Right lobe of liver (tissue), 6 donors: ENCODE measurements around the gene MT4. TPM values are rescaled to one million over a fixed set of nuclear protein-coding genes. Genes with fewer than 3 reads are reported as not detected.

Source experiments
- ATAC-seq, 4 donors: fragments of 200-7000 bp; cut with Tn5 transposase; one replicate each; pipeline ENCODE4 v1.9.1; 2020; ENCODE audit warnings: mild to moderate bottlenecking in 4 of 4, moderate library complexity in 4 of 4
- DNase-seq, 3 donors: peaks; one replicate each; pipeline ENCODE4 v3.0.0-alpha.2; 2020
- H3K27ac ChIP-seq, 3 donors: fragments of 200-600 bp; one replicate each; pipeline ENCODE4 v1.8.0; 2022
- H3K27me3 ChIP-seq, 2 donors: fragments of 200-600 bp; one replicate each; pipeline ENCODE4 v1.8.0; 2022
- H3K36me3 ChIP-seq, 4 donors: fragments of 200-600 bp; sonication (generic) in 1 of 4; one replicate each; pipeline versions ENCODE4 v1.5.1 to v1.8.0; 2017 to 2022; ENCODE audit warnings: control low read depth in 1 of 4
- H3K4me1 ChIP-seq, 4 donors: fragments of 200-600 bp; sonication (generic) in 1 of 4; one replicate each; pipeline versions ENCODE4 v1.5.1 to v1.8.0; 2017 to 2022; ENCODE audit warnings: control low read depth in 1 of 4
- H3K4me3 ChIP-seq, 3 donors: fragments of 200-600 bp; one replicate each; pipeline ENCODE4 v1.8.0; 2022
- H3K9me3 ChIP-seq, 4 donors: fragments of 200-600 bp; sonication (generic) in 1 of 4; one replicate each; pipeline versions ENCODE4 v1.5.1 to v1.8.0; 2017 to 2022; ENCODE audit warnings: control low read depth in 1 of 4
- POLR2A ChIP-seq: fragments of 450-650 bp; IDR thresholded peaks from one replicate; pipeline ENCODE4 v1.6.1; 2017; ENCODE audit warnings: antibody characterized with exemption, mild to moderate bottlenecking
- WGBS: methylation state at CpG from one replicate; pipeline ENCODE4 v1.1.6; 2018; ENCODE audit warnings: low coverage, low lambda C conversion rate; ENCODE audit not compliant: insufficient coverage; ENCODE audit errors: missing lambda C conversion rate; 5-methylcytosine and 5-hydroxymethylcytosine counted together
- intact Hi-C, 2 donors: fragments of 100-400 bp; cut with DNase I; formaldehyde crosslinking; loops; one replicate each; pipeline versions ENCODE4 v1.11.2 to v1.14.1; 2022
- total RNA-seq, 6 experiments: library from RNA; depleted of rRNA in 2 of 6; stranded (reverse); fragments of >200 nt in 2 of 6; fragmentation: NEBNext Ultra II Directional in 3 of 6; extraction: Animal tissue kit (Norgen Biotek cat#: 25700) in 3 of 6; gene quantifications; one replicate each; pipeline versions ENCODE4 v1.1.0 to v1.2.4, GENCODE V29; 2016 to 2023
- TF ChIP-seq, protein P1 (sequence below), 4 donors: fragments of 200-600 bp in 3 of 4; fragments of 450-650 bp in 1 of 4; IDR thresholded peaks; one replicate each; pipeline versions ENCODE4 v1.5.1 to v1.8.0; 2016 to 2022; ENCODE audit warnings: antibody characterized with exemption in 4 of 4, mild to moderate bottlenecking in 2 of 4
- donor health status: DM: no; HTN: yes; CAD: no.
- donor health status: DM: no; HTN: no; CAD: no.
- donor health status: DM: no; HTN: no; CAD: no.
- donor health status: DM: no; HTN: yes; CAD: no.
- donor health status: DM: no; HTN: yes; CAD: no.

Gene MT4
- total RNA-seq, 6 experiments from 2014 or later: not detected

DNA sequence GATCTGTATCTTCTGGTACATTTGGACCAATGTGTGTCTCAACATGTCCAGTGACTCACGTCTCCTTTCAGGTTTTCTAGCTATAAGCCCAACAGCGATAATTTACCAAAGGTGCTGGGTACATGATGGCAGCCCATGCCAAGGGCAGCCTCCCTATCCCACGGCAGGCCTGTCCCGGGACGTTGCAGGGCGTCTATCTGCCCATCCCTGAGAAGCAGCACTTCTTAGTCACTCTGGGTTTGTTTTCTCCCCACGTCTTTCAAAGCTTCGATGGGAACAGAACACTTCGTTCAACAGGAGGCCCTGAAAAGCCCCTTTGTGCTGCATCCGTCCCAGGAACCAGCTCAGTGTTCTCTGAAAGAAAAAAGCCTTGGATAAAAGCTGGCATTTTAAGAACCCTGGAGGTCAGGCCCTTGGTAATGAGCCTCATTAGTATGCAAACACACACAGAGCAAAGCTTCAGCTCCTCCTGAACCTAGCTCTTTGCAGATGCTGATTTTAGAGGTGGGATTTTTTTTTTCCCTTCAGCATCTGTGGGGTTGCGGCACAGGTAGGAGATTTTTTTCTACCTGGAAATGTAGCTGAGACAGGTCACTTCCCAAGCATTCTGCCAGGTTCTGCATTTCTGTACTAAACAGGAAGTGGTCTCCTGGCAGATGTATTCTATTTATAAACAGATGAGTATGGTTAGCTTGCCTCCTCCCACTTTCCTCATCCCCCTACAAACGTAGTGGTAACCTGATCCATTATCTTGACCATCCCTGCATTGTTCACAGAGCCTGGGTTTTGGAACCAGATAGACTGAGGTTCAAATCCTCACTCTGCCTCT is 17.5 kb upstream of the MT4 start:
- no peak for TF ChIP-seq POLR2A
- TF ChIP-seq, protein P1, sequence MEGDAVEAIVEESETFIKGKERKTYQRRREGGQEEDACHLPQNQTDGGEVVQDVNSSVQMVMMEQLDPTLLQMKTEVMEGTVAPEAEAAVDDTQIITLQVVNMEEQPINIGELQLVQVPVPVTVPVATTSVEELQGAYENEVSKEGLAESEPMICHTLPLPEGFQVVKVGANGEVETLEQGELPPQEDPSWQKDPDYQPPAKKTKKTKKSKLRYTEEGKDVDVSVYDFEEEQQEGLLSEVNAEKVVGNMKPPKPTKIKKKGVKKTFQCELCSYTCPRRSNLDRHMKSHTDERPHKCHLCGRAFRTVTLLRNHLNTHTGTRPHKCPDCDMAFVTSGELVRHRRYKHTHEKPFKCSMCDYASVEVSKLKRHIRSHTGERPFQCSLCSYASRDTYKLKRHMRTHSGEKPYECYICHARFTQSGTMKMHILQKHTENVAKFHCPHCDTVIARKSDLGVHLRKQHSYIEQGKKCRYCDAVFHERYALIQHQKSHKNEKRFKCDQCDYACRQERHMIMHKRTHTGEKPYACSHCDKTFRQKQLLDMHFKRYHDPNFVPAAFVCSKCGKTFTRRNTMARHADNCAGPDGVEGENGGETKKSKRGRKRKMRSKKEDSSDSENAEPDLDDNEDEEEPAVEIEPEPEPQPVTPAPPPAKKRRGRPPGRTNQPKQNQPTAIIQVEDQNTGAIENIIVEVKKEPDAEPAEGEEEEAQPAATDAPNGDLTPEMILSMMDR (IDR thresholded peaks at IDR 0.05): no peak
- Histone ChIP-seq H3K4me1 (peaks cover 0 to 18% (median 6%) of the 10 kb centered on the region in 4 donors), H3K36me3 (no peaks in the 10 kb centered on the region), H3K4me3 (no peak overlapping the region), H3K27ac (no peak overlapping the region), H3K9me3 (no peaks in the 10 kb centered on the region), H3K27me3 (no peaks in the 10 kb centered on the region)
- intact Hi-C loops: no loop called here
- no peak for ATAC-seq
- no peak for DNase-seq
- 43% methylated on average over 12 of the region's 12 CpGs for WGBS

DNA sequence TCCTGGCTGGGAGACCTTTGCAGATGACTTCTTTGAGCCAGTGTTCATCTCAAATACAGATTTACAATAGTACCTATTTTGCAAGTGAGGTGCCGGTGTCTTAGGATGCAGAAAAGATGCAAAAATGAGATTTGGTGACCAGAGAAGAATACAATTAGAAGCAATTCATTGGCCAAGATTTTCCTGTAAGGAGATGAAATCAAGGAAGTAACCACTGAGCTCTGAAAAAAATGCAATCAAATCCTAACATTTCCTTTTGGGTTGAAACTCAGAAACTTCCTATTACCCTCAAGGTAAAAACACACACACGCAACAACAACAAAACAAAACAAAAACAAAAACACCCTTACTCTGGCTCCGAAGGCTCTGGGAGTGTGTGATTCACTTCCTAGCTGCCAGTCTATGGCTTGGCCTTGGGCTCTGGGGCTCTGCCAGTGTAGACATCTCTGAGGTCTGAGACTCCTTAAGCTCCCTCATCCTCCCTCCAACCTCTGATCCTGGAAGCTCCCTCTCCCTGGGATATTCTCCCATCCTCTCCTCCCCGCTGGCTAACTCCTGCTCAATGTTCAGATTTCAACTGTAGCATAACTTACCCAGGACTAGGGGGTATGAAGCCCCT is 16.8 kb upstream of the MT4 start:
- intact Hi-C loops: no loop called here
- no peaks in the 10 kb centered on the region for H3K9me3 ChIP-seq
- H3K4me1 ChIP-seq: peaks cover 0 to 21% (median 8%) of the 10 kb centered on the region in 4 donors
- ATAC-seq: no peak
- H3K4me3 ChIP-seq: no peak overlapping the region
- 64% methylated on average over 3 of the region's 4 CpGs for WGBS
- H3K27ac ChIP-seq: no peak overlapping the region
- H3K36me3 ChIP-seq: no peaks in the 10 kb centered on the region
- no peaks in the 10 kb centered on the region for H3K27me3 ChIP-seq
- TF ChIP-seq, protein P1 (IDR thresholded peaks at IDR 0.05): no peak
- no peak for TF ChIP-seq POLR2A
- DNase-seq: no peak

- H3K9me3 ChIP-seq: no peaks in the 10 kb centered on the region
- H3K36me3 ChIP-seq: no peaks in the 10 kb centered on the region
- no peak for DNase-seq
- no peak overlapping the region for H3K4me3 ChIP-seq
- no peak overlapping the region for H3K27ac ChIP-seq
- no peaks in the 10 kb centered on the region for H3K27me3 ChIP-seq
- H3K4me1 ChIP-seq: peaks cover 0 to 21% (median 8%) of the 10 kb centered on the region in 4 donors
- TF ChIP-seq, protein P1 (IDR thresholded peaks at IDR 0.05): no peak
- no peak for TF ChIP-seq POLR2A
- intact Hi-C loops: no loop called here
- no peak for ATAC-seq
These were observed 15.7 kb upstream of the MT4 start for GRCh38 chr16:56549161-56549560.

GRCh38 chr16:56549744-56550385 is 15.0 kb upstream of the MT4 start:
- TF ChIP-seq POLR2A: no peak
- TF ChIP-seq, protein P1 (IDR thresholded peaks at IDR 0.05): no peak
- Histone ChIP-seq H3K27ac (no peak overlapping the region), H3K9me3 (no peaks in the 10 kb centered on the region), H3K4me1 (peaks cover 0 to 21% (median 8%) of the 10 kb centered on the region in 4 donors), H3K4me3 (no peak overlapping the region), H3K36me3 (no peaks in the 10 kb centered on the region), H3K27me3 (no peaks in the 10 kb centered on the region)
- no peak for DNase-seq
- no peak for ATAC-seq
- intact Hi-C loops: no loop called here
- WGBS: 88% methylated on average over 5 of the region's 5 CpGs
